Heart right ventricle (tissue), 16 donors: ENCODE measurements around the gene PRG3. TPM values are rescaled to one million over a fixed set of nuclear protein-coding genes. Genes with fewer than 3 reads are reported as not detected.

Source experiments
- ATAC-seq, 8 donors: fragments of 200-7000 bp; cut with Tn5 transposase; one replicate each; pipeline ENCODE4 v1.9.1; 2020; ENCODE audit warnings: mild to moderate bottlenecking in 8 of 8, moderate library complexity in 8 of 8, moderate number of reproducible peaks in 1 of 8
- DNase-seq, 2 donors: peaks; one replicate each; pipeline ENCODE4 v3.0.0-alpha.2; 2020
- H3K27ac ChIP-seq, 10 donors: fragments of 200-600 bp; sonication (generic) in 2 of 10; one replicate each; pipeline versions ENCODE4 v1.5.0 to v1.8.0; 2020 to 2022; ENCODE audit warnings: mild to moderate bottlenecking in 3 of 10
- H3K27me3 ChIP-seq, 7 donors: fragments of 200-600 bp; one replicate each; pipeline ENCODE4 v1.8.0; 2021 to 2022; ENCODE audit warnings: mild to moderate bottlenecking in 2 of 7
- H3K36me3 ChIP-seq, 9 donors: fragments of 200-600 bp; sonication (generic) in 1 of 9; one replicate each; pipeline versions ENCODE4 v1.5.0 to v1.8.0; 2020 to 2022; ENCODE audit warnings: mild to moderate bottlenecking in 2 of 9
- H3K4me1 ChIP-seq, 9 donors: fragments of 200-600 bp; sonication (generic) in 1 of 9; one replicate each; pipeline versions ENCODE4 v1.5.0 to v1.8.0; 2020 to 2022; ENCODE audit warnings: mild to moderate bottlenecking in 4 of 9
- H3K4me3 ChIP-seq, 10 donors: fragments of 200-600 bp; sonication (generic) in 2 of 10; one replicate each; pipeline versions ENCODE4 v1.5.0 to v1.8.0; 2020 to 2022; ENCODE audit warnings: mild to moderate bottlenecking in 7 of 10, moderate library complexity in 2 of 10
- H3K9me3 ChIP-seq, 11 donors: fragments of 200-600 bp in 10 of 11; sonication (generic) in 2 of 11; one replicate each; pipeline versions ENCODE4 v1.5.0 to v1.8.0; 2013 to 2022; ENCODE audit warnings: mild to moderate bottlenecking in 2 of 11, control low read depth in 1 of 11, moderate library complexity in 1 of 11
- WGBS, 2 donors: extraction: QIAGEN DNeasy Blood & Tissue Kit; methylation state at CpG; one replicate each; pipeline ENCODE4 v1.1.7; 2013; ENCODE audit warnings: inconsistent platforms in 1 of 2; 5-methylcytosine and 5-hydroxymethylcytosine counted together
- intact Hi-C, 10 donors: fragments of 100-400 bp; cut with DNase I; formaldehyde crosslinking; loops; one replicate each; pipeline versions ENCODE4 v1.11.1 to v1.14.2; 2022
- polyA plus RNA-seq, 2 donors: library from polyadenylated mRNA; stranded (reverse); fragments of 200-250 nt; gene quantifications; one replicate each; pipeline ENCODE4 v1.2.3, GENCODE V29; 2013
- total RNA-seq, 10 donors: library from RNA; stranded (reverse); fragmentation: NEBNext Ultra II Directional in 3 of 10; extraction: Animal tissue kit (Norgen Biotek cat#: 25700) in 3 of 10; gene quantifications; one replicate each; pipeline versions ENCODE4 v1.2.1 to v1.2.4, GENCODE V29; 2021 to 2023
- TF ChIP-seq, protein P1 (sequence below), 9 donors: fragments of 200-600 bp; sonication (generic) in 2 of 9; IDR thresholded peaks; one replicate each; pipeline versions ENCODE4 v1.5.0 to v1.8.0; 2021 to 2022; ENCODE audit warnings: antibody characterized with exemption in 9 of 9, mild to moderate bottlenecking in 5 of 9, moderate library complexity in 1 of 9
- donor health status: Arrhythmogenic right ventricular cardiomyopathy.
- donor health status: ischemic (EF 13 %, LVEDD 7.1; RV severe dilation, severe dysfunction).
- donor health status: healthy with polysubstance abuse.
- donor health status: DM: no; HTN: yes; CAD: no.
- donor health status: DM: no; HTN: no; CAD: no.
- donor health status: ischemic (EF 25% LVEDD 6.9; RV normal size, moderate dysfunction).
- donor health status: ischemic (EF 25% LVEDD 5.7; RV mildly dilated, moderate dysfunction).
- donor health status: healthy.
- donor health status: DM: yes; HTN: yes; CAD: no.
- donor health status: Ischemic cardiomyopathy.
- donor health status: ischemic (EF 35%, LVEDD 5.7; RV mildly dilated, moderate dysfunction).
- donor health status: nonischemic (EF 11% LVEDD 7.7; RV severe dilation, severe dysfunction).
- donor health status: DM: yes; HTN: yes; CAD: no.
- donor health status: PGD.
- donor health status: ischemic (EF 29% LVEDD 5.4; RV normal size, mild dysfunction).
- donor health status: nonischemic (EF 23%, LVEDD 6.1; RV moderate dilation, normal function).

The PRG3 gene
- total and polyA plus RNA-seq, 12 donors: not detected

GRCh38 chr11:57409321-57410100 is 28.6 kb upstream of the PRG3 start:
- H3K9me3 ChIP-seq: no peaks in the 10 kb centered on the region
- TF ChIP-seq, protein P1, sequence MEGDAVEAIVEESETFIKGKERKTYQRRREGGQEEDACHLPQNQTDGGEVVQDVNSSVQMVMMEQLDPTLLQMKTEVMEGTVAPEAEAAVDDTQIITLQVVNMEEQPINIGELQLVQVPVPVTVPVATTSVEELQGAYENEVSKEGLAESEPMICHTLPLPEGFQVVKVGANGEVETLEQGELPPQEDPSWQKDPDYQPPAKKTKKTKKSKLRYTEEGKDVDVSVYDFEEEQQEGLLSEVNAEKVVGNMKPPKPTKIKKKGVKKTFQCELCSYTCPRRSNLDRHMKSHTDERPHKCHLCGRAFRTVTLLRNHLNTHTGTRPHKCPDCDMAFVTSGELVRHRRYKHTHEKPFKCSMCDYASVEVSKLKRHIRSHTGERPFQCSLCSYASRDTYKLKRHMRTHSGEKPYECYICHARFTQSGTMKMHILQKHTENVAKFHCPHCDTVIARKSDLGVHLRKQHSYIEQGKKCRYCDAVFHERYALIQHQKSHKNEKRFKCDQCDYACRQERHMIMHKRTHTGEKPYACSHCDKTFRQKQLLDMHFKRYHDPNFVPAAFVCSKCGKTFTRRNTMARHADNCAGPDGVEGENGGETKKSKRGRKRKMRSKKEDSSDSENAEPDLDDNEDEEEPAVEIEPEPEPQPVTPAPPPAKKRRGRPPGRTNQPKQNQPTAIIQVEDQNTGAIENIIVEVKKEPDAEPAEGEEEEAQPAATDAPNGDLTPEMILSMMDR (IDR thresholded peaks at IDR 0.05): no peak
- H3K36me3 ChIP-seq: peaks cover 0 to 83% (median 53%) of the 10 kb centered on the region in 9 donors
- DNase-seq (no peak), ATAC-seq (no peak)
- 95 to 97% methylated on average over 18 of the region's 18 CpGs for WGBS, 2 donors
- peaks cover 6 to 56% (median 45%) of the 10 kb centered on the region in 9 donors for H3K4me1 ChIP-seq
- no peaks in the 10 kb centered on the region for H3K27me3 ChIP-seq
- H3K4me3 ChIP-seq: no peak overlapping the region
- intact Hi-C loops: loop anchor here in 2 of 10 donors (5.0 kb wide), 2 partner anchors 52 to 57 kb away; no protein-coding TSS in a partner anchor
- peak overlapping the region in 4 of 10 donors; percentile 1 to 55 (median 24) for H3K27ac ChIP-seq

DNA sequence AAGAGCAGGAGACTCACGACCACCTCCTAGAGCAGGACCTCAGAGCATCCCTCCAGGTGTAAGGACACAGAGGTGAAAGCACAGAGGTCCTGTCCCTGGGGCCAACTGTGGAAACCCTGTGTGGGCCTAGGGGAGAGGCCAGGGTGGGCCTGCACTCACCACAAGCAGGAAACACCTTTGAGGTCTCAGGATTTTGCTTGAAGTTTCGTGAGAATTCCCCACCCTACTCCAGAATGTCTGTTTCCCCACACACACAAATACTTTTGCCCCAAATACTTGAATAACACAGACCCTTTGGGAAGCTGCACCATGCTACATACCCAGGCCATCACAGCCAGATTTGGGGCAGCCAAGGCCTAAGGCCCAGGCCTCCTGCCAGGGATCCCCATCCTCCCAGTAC is 27.8 kb upstream of the PRG3 start:
- WGBS, 2 donors: 85 to 93% methylated on average over 2 of the region's 2 CpGs
- H3K9me3 ChIP-seq: no peaks in the 10 kb centered on the region
- intact Hi-C loops: loop anchor here in 2 of 10 donors (5.0 kb wide), 2 partner anchors 51 to 56 kb away; no protein-coding TSS in a partner anchor
- TF ChIP-seq, protein P1 (IDR thresholded peaks at IDR 0.05): no peak
- peaks cover 0 to 76% (median 46%) of the 10 kb centered on the region in 9 donors for H3K36me3 ChIP-seq
- no peak overlapping the region for H3K4me3 ChIP-seq
- peaks cover 6 to 53% (median 45%) of the 10 kb centered on the region in 9 donors for H3K4me1 ChIP-seq
- peak overlapping the region in 5 of 10 donors; percentile 1 to 79 (median 23) for H3K27ac ChIP-seq
- H3K27me3 ChIP-seq: no peaks in the 10 kb centered on the region
- no peak for DNase-seq
- no peak for ATAC-seq

DNA sequence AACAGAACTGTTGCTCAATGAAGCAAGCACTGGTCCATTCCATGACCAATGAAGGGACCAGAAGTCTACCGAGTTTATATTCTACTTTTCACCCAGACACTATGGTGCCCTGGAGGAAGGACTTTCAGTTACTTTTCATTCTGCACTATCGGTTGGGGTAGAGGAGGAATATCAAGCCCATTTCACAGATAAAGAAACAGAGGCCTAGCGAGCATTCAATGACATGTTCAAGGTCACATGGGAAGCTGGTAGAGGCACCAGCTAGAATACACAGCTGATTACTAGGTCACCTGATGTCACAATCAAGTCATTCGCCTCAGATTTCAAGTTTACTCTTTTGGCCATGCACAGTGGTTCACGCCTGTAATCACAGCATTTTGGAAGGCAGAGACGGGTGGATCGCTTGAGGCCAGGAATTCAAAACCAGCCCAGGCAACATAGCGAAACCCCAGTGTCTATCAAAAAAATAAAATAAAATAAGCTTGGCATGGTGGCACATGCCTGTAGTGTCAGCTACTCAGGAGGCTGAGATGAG is 27.1 kb upstream of the PRG3 start:
- Histone ChIP-seq H3K27me3 (no peaks in the 10 kb centered on the region), H3K36me3 (peaks cover 0 to 68% (median 43%) of the 10 kb centered on the region in 9 donors), H3K4me1 (peaks cover 6 to 45% (median 37%) of the 10 kb centered on the region in 9 donors), H3K27ac (peak overlapping the region in 8 of 10 donors; percentile 53 to 82 (median 74)), H3K9me3 (no peaks in the 10 kb centered on the region), H3K4me3 (no peak overlapping the region)
- no peak for DNase-seq
- intact Hi-C loops: loop anchor here in 2 of 10 donors (5.0 kb wide), 2 partner anchors 51 to 56 kb away; no protein-coding TSS in a partner anchor
- TF ChIP-seq, protein P1 (IDR thresholded peaks at IDR 0.05): no peak
- ATAC-seq: no peak
- WGBS, 2 donors: 96% methylated on average over 8 of the region's 8 CpGs
